Activated T-helper 17 cell treated with anti-CD3 and anti-CD28 coated beads, Interleukin-2, amount 50 U/mL, for 72 hours (primary cell): ENCODE measurements around the gene ARL2BP. TPM values are rescaled to one million over a fixed set of nuclear protein-coding genes. Genes with fewer than 3 reads are reported as not detected.

ENCODE experiments used
- ATAC-seq: fragments of 150-1000 bp; cut with Tn5 transposase; replicated peaks from 2 replicates; pipeline ENCODE4 v1.10.0; 2021; ENCODE audit warnings: mild to moderate bottlenecking, moderate library complexity
- H3K27ac Mint-ChIP-seq: one replicate; pipeline ENCODE4 v1.8.0; 2022; ENCODE audit warnings: mixed read lengths
- H3K27me3 Mint-ChIP-seq: one replicate; pipeline ENCODE4 v1.8.0; 2022; ENCODE audit warnings: mixed read lengths
- H3K36me3 Mint-ChIP-seq: one replicate; pipeline ENCODE4 v1.8.0; 2022; ENCODE audit warnings: low read depth, mild to moderate bottlenecking, mixed read lengths
- H3K4me1 Mint-ChIP-seq: one replicate; pipeline ENCODE4 v1.8.0; 2022; ENCODE audit warnings: mixed read lengths
- H3K4me3 Mint-ChIP-seq: one replicate; pipeline ENCODE4 v1.8.0; 2022; ENCODE audit warnings: mild to moderate bottlenecking, mixed read lengths
- H3K9me3 Mint-ChIP-seq: one replicate; pipeline ENCODE4 v1.8.0; 2022; ENCODE audit warnings: mixed read lengths
- total RNA-seq, 2 donors: library from RNA; stranded (reverse); gene quantifications; one replicate each; pipeline ENCODE4 v1.2.3, GENCODE V29; 2022

Gene ARL2BP
- total RNA-seq, 2 donors from 2014 or later, result 17.0 to 23.5 TPM

DNA sequence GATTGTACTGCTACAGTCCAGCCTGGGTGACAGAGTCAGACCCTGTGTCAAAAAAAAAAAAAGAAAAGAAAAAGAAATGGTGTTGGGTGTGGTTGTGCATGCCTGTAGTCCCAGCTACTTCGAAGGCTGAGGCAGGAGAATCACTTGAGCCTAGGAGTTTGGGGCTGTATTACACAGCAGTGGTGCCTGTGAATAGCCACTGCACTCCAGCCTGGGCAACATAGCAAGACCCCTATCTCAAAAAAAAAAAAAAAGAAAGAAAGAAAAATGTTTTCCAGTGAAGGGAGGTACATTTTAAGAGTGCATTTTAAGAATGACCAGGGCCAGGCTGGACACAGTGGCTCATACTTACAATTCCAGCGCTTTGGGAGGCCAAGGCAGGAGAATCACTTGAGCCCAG, 6.3 kb downstream of the ARL2BP start:
- Mint-ChIP-seq H3K36me3 (peaks cover 66% of the 10 kb centered on the region), H3K27me3 (no peaks in the 10 kb centered on the region), H3K27ac (no peak overlapping the region), H3K4me3 (no peak overlapping the region), H3K4me1 (no peaks in the 10 kb centered on the region), H3K9me3 (no peaks in the 10 kb centered on the region)
- no peak for ATAC-seq

DNA sequence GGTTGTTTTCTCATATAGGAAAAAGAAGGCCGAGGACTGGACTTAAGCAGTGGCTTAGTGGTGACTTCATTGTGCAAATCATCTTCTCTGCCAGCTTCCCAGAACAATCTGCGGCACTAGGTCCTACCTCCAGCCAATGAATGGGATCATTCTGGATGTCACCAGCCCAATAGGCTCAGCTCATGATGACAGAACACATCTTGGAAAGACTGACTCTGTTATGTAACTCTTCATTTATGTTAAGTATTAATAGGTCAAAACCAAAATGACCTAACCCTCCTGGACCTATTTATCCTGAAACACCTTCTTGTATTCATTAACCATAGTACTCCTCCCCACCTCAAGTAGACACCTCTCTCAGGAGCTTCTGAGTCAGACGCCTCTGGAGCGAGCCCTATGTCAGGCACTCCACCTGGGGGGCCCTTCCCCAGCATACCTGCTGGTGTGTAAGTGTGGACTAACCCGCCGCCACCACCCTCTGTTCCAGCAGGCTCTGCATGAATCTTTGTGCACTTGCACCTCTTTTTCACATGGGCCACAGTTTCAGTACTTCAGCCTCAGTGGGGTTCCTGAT, 7.2 kb downstream of the ARL2BP start:
- Mint-ChIP-seq H3K27ac (no peak overlapping the region), H3K27me3 (no peaks in the 10 kb centered on the region), H3K9me3 (no peaks in the 10 kb centered on the region), H3K36me3 (peaks cover 65% of the 10 kb centered on the region), H3K4me1 (no peaks in the 10 kb centered on the region), H3K4me3 (no peak overlapping the region)
- no peak for ATAC-seq

DNA sequence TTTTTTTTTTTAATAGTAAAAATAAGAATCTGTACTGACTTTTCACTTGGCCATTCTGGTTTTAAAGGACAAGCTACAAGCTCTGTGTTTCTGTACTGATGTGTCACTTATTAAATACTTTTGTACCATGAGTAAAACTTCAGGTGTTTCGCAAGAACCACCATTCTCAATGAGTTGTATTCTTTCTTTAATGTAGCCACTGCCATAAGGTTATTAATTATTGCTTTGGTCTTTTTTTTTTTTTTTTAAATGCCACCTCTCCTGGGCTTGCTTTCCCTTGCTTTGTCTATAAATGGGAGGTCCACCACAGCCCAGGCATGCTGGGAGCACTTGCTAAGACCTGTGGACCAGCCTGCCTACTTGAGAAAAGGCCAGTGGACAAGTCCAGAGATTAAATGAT, 8.4 kb downstream of the ARL2BP start:
- ATAC-seq, result no peak
- Mint-ChIP-seq H3K27ac (no peak overlapping the region), H3K36me3 (peaks cover 53% of the 10 kb centered on the region), H3K27me3 (no peaks in the 10 kb centered on the region), H3K4me3 (no peak overlapping the region), H3K9me3 (no peaks in the 10 kb centered on the region), H3K4me1 (no peaks in the 10 kb centered on the region)

DNA sequence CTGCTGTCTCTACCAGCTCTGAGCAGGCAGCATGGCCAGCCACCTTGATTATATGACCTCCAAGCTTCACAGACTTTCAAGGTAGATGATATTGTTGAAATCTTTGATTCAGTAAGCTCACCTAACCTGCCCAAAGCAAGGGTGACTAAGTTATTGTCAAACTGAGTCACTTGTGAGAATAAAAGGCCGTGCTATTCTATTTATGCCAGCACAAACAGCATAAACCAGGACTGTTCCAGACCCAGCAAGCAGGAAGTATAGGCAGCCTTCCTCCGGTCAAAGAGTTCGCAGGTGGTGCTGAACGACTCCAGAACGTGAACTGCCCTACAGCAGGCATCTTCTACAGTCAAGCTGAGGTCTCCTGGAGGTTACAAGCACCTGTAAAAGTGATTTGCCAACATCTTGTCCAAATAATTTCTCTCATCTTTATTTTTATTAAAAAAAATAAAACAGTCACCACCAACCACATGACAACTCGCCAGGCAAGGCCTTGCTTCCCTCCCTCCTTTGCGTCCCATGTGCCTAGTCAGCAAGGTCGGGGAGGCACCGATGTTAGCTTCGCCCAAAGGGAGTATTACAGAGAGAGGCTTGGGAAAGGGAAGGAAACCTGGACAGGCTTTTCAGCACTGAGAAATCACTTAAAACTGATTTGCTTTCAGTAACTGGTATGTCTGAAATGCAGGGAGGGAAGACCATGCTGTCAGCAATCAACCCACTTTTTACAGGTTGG, 10.8 kb downstream of the ARL2BP start:
- no peak for ATAC-seq
- Mint-ChIP-seq H3K4me3 (no peak overlapping the region), H3K27ac (no peak overlapping the region), H3K27me3 (no peaks in the 10 kb centered on the region), H3K4me1 (peaks cover 4% of the 10 kb centered on the region), H3K9me3 (no peaks in the 10 kb centered on the region), H3K36me3 (peaks cover 29% of the 10 kb centered on the region)

GRCh38 chr16:57256601-57257395, 11.7 kb downstream of the ARL2BP start:
- Mint-ChIP-seq H3K4me1 (peaks cover 4% of the 10 kb centered on the region), H3K9me3 (no peaks in the 10 kb centered on the region), H3K27me3 (no peaks in the 10 kb centered on the region), H3K36me3 (peaks cover 20% of the 10 kb centered on the region), H3K4me3 (no peak overlapping the region), H3K27ac (no peak overlapping the region)
- ATAC-seq, result no peak

GRCh38 chr16:57257455-57258070, 12.5 kb downstream of the ARL2BP start:
- no peaks in the 10 kb centered on the region for H3K9me3 Mint-ChIP-seq
- peaks cover 12% of the 10 kb centered on the region for H3K36me3 Mint-ChIP-seq
- ATAC-seq, result no peak
- H3K4me1 Mint-ChIP-seq, result peaks cover 4% of the 10 kb centered on the region
- H3K27me3 Mint-ChIP-seq, result no peaks in the 10 kb centered on the region
- H3K27ac Mint-ChIP-seq, result no peak overlapping the region
- no peak overlapping the region for H3K4me3 Mint-ChIP-seq

- H3K9me3 Mint-ChIP-seq, result no peaks in the 10 kb centered on the region
- H3K36me3 Mint-ChIP-seq, result peaks cover 4% of the 10 kb centered on the region
- H3K27me3 Mint-ChIP-seq, result no peaks in the 10 kb centered on the region
- ATAC-seq, result no peak
- peaks cover 4% of the 10 kb centered on the region for H3K4me1 Mint-ChIP-seq
- no peak overlapping the region for H3K4me3 Mint-ChIP-seq
- no peak overlapping the region for H3K27ac Mint-ChIP-seq
Observed at GRCh38 chr16:57258226-57258909, 13.3 kb downstream of the ARL2BP start.

DNA sequence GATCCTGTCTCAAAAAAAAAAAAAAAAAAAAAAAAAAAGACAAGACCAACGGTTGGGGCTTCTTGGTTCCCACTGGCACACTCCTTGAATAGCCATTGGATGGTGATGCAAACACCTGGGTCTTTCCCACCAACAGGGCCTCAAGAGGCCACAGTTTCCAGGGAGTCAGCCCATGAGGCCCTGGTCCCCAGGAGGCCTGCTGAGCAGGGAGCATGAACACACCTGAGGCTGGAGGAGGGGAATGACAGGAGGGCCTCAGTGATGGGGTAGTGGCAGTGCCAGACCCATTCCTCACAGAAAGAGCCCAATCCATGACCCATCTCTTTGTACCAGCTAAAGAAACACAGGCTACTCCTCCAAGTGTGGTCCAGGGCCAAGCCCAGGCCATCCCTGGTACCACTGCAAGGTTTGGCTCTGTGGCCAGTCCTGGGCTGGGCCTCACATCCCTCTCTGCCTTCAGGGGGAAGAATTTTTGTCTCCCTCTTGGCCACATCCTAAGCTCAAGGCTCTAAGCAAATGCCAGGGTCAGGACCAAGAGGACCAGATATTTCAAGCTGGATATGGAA, 13.9 kb downstream of the ARL2BP start:
- H3K36me3 Mint-ChIP-seq, result no peaks in the 10 kb centered on the region

GRCh38 chr16:57260294-57260929, 15.4 kb downstream of the ARL2BP start:
- Mint-ChIP-seq H3K4me3 (peak overlapping the region; percentile 50), H3K27me3 (no peaks in the 10 kb centered on the region), H3K9me3 (no peaks in the 10 kb centered on the region)

More for the DNA sequence above, 13.9 kb downstream of the ARL2BP start:
- Mint-ChIP-seq H3K9me3 (no peaks in the 10 kb centered on the region), H3K4me1 (peaks cover 4% of the 10 kb centered on the region), H3K27ac (no peak overlapping the region), H3K4me3 (no peak overlapping the region), H3K27me3 (no peaks in the 10 kb centered on the region)
- ATAC-seq, result no peak

DNA sequence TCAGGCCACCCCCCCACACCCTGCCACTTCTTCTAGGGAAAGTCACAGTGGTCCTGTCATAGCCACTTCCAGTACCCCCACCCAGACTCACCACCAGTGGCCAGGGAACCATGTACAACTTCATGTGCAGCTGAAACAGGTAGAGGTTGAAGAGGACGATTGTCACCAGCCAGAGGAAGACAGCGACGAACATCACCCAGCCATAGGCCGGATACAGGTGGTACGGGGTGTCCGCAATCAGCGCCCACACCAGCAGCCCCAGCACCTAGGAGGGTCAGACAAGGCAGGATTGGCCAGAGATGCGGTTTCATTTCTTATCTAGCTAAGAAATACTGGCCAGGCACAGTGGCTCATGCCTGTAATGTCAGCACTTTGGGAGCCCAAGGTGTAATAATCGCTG, 16.7 kb downstream of the ARL2BP start:
- H3K4me1 Mint-ChIP-seq, result peaks cover 15% of the 10 kb centered on the region
- H3K27ac Mint-ChIP-seq, result no peak overlapping the region
- ATAC-seq, result no peak
- H3K4me3 Mint-ChIP-seq, result no peak overlapping the region
- no peaks in the 10 kb centered on the region for H3K27me3 Mint-ChIP-seq
- H3K9me3 Mint-ChIP-seq, result no peaks in the 10 kb centered on the region
- no peaks in the 10 kb centered on the region for H3K36me3 Mint-ChIP-seq

More at GRCh38 chr16:57260294-57260929, 15.4 kb downstream of the ARL2BP start:
- H3K4me1 Mint-ChIP-seq, result peaks cover 6% of the 10 kb centered on the region
- H3K36me3 Mint-ChIP-seq, result no peaks in the 10 kb centered on the region
- ATAC-seq, result peak; percentile 28
- peak overlapping the region; percentile 69 for H3K27ac Mint-ChIP-seq

DNA sequence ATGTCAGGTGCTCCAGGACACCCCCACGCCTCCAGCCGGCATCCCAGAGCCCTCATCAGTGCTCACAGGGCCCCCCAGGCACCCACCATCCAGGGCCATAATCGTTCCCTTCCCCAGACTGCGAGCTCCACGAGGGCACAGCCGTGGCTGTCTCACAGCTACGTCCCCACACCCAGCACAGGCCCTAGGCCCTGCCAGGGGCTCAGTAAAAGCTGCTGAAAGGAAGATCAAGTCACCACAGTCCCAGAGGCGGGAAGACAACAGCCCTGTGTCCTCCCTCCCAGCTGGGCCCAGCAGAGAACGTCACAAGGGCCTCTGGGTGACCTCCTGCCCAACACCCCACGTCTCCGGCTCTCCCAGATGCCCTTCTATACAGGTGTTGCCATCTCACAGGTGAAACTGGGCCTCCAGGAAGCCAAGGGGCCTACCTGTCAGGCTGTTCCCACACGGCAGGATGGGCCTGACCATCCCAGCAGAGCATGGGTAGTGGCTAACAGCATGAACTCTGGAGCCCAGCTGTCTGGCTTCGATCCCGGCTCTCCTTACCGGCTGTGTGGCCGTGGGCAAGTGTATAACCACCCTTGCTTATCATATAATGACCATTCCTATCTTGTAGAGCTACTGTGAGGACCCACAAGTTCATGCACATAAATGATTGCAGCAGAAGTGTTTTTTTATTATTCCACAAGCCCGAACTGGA, 17.9 kb downstream of the ARL2BP start:
- ATAC-seq, result no peak
- no peaks in the 10 kb centered on the region for H3K36me3 Mint-ChIP-seq
- H3K27me3 Mint-ChIP-seq, result no peaks in the 10 kb centered on the region
- peak overlapping the region; percentile 66 for H3K27ac Mint-ChIP-seq
- H3K9me3 Mint-ChIP-seq, result no peaks in the 10 kb centered on the region
- H3K4me1 Mint-ChIP-seq, result peaks cover 16% of the 10 kb centered on the region
- H3K4me3 Mint-ChIP-seq, result no peak overlapping the region

- Mint-ChIP-seq H3K9me3 (no peaks in the 10 kb centered on the region), H3K27ac (no peak overlapping the region), H3K27me3 (no peaks in the 10 kb centered on the region), H3K4me3 (no peak overlapping the region), H3K4me1 (peaks cover 20% of the 10 kb centered on the region), H3K36me3 (no peaks in the 10 kb centered on the region)
- no peak for ATAC-seq
Observed at GRCh38 chr16:57263541-57264351, 18.7 kb downstream of the ARL2BP start.
